ENCODE results near the gene FBXW7.

The FBXW7 gene

GRCh38 chr4:152348670-152349069, 187.2 kb downstream of the FBXW7 start:
- no peak for TF ChIP-seq Cebpa-rat (IDR thresholded peaks at IDR 0.05)
- Histone ChIP-seq H3K9ac (peak overlapping the region in 4 of 11 experiments; percentile 29 to 80 (median 50); a peak in 6 of 22 replicates), H3K36me3 (peaks cover 17 to 37% (median 34%) of the 10 kb centered on the region in 11 experiments; a peak in 21 of 22 replicates), H3K27me3 (no peaks in the 10 kb centered on the region), H3K4me2 (peak overlapping the region in 10 of 11 experiments; percentile 16 to 72 (median 49); a peak in 15 of 22 replicates), H3K4me3 (peak overlapping the region in 5 of 10 experiments; percentile 44 to 70 (median 64); a peak in 9 of 20 replicates), H3K9me3 (replicated peaks in 1 of 11) (no peaks in the 10 kb centered on the region), H3K4me1 (peaks cover 11 to 70% (median 41%) of the 10 kb centered on the region in 10 experiments), H3K27ac (peak overlapping the region in 7 of 11 experiments; percentile 4 to 76 (median 30); a peak in 7 of 22 replicates), H4K20me1 (peaks cover 0 to 21% (median 0%) of the 10 kb centered on the region in 11 experiments; a peak in 4 of 22 replicates)

GRCh38 chr4:152346979-152347378, 188.9 kb downstream of the FBXW7 start:
- Histone ChIP-seq H3K9ac (peak overlapping the region in 2 of 11 experiments; percentile 25 to 36; a peak in 3 of 22 replicates), H4K20me1 (peaks cover 0 to 15% (median 0%) of the 10 kb centered on the region in 11 experiments; a peak in 4 of 22 replicates), H3K4me1 (peaks cover 4 to 57% (median 24%) of the 10 kb centered on the region in 10 experiments; a peak in 17 of 20 replicates), H3K27me3 (no peaks in the 10 kb centered on the region), H3K4me3 (peak overlapping the region in 5 of 10 experiments; percentile 0 to 64 (median 24); a peak in 4 of 20 replicates), H3K27ac (0 out of 22 replicates have a peak overlapping the region, but pooled peaks of 3 of the 11 experiments have one; percentile 4 to 16 (median 8)), H3K36me3 (peaks cover 17 to 54% (median 47%) of the 10 kb centered on the region in 11 experiments; a peak in 21 of 22 replicates), H3K9me3 (replicated peaks in 1 of 11) (no peaks in the 10 kb centered on the region), H3K4me2 (peak overlapping the region in 9 of 11 experiments; percentile 15 to 72 (median 48); a peak in 16 of 22 replicates)
- no peak for TF ChIP-seq Cebpa-rat (IDR thresholded peaks at IDR 0.05)

GRCh38 chr4:152346526-152346925, 189.4 kb downstream of the FBXW7 start:
- Histone ChIP-seq H3K4me3 (peak overlapping the region in 4 of 10 experiments; percentile 12 to 64 (median 34); a peak in 4 of 20 replicates), H3K36me3 (peaks cover 18 to 59% (median 51%) of the 10 kb centered on the region in 11 experiments; a peak in 21 of 22 replicates), H4K20me1 (peaks cover 0 to 11% (median 0%) of the 10 kb centered on the region in 11 experiments; a peak in 3 of 22 replicates), H3K9me3 (replicated peaks in 1 of 11) (no peaks in the 10 kb centered on the region), H3K4me1 (peaks cover 4 to 52% (median 20%) of the 10 kb centered on the region in 10 experiments; a peak in 17 of 20 replicates), H3K4me2 (peak overlapping the region in 9 of 11 experiments; percentile 15 to 72 (median 48); a peak in 16 of 22 replicates), H3K27me3 (no peaks in the 10 kb centered on the region), H3K27ac (0 out of 22 replicates have a peak overlapping the region, but pooled peaks of 2 of the 11 experiments have one; percentile 4 to 16), H3K9ac (peak overlapping the region in 1 of 11 experiments; percentile 36; a peak in 2 of 22 replicates)
- no peak for TF ChIP-seq Cebpa-rat (IDR thresholded peaks at IDR 0.05)

- Histone ChIP-seq H3K9ac (no peak overlapping the region), H3K27ac (no peak overlapping the region), H3K4me2 (no peak overlapping the region; a peak in 1 of 22 replicates), H3K4me1 (peaks cover 0 to 27% (median 10%) of the 10 kb centered on the region in 10 experiments; a peak in 13 of 20 replicates), H3K36me3 (peaks cover 34 to 84% (median 74%) of the 10 kb centered on the region in 11 experiments), H3K9me3 (replicated peaks in 1 of 11) (no peaks in the 10 kb centered on the region), H3K27me3 (no peaks in the 10 kb centered on the region), H3K4me3 (no peak overlapping the region), H4K20me1 (no peaks in the 10 kb centered on the region; a peak in 1 of 22 replicates)
- TF ChIP-seq Cebpa-rat (IDR thresholded peaks at IDR 0.05): no peak
Measured at GRCh38 chr4:152344001-152344400, 191.9 kb downstream of the FBXW7 start.

- no peaks in the 10 kb centered on the region for H3K9me3 ChIP-seq (replicated peaks in 1 of 11)
- no peak overlapping the region for H3K4me3 ChIP-seq
- no peak overlapping the region for H3K4me2 ChIP-seq
- H3K36me3 ChIP-seq: peaks cover 46 to 99% (median 85%) of the 10 kb centered on the region in 11 experiments
- peaks cover 0 to 22% (median 9%) of the 10 kb centered on the region in 10 experiments; a peak in 10 of 20 replicates for H3K4me1 ChIP-seq
- no peak overlapping the region for H3K9ac ChIP-seq
- H4K20me1 ChIP-seq: no peaks in the 10 kb centered on the region; a peak in 1 of 22 replicates
- no peak overlapping the region for H3K27ac ChIP-seq
- H3K27me3 ChIP-seq: no peaks in the 10 kb centered on the region
- TF ChIP-seq Cebpa-rat (IDR thresholded peaks at IDR 0.05): no peak
Measured at GRCh38 chr4:152342293-152342692, 193.6 kb downstream of the FBXW7 start.

- Histone ChIP-seq H3K27me3 (no peaks in the 10 kb centered on the region), H3K9ac (no peak overlapping the region), H3K27ac (no peak overlapping the region), H4K20me1 (no peaks in the 10 kb centered on the region; a peak in 1 of 22 replicates), H3K4me1 (peaks cover 0 to 9% (median 0%) of the 10 kb centered on the region in 10 experiments; a peak in 1 of 20 replicates), H3K4me3 (no peak overlapping the region), H3K4me2 (no peak overlapping the region), H3K9me3 (replicated peaks in 1 of 11) (no peaks in the 10 kb centered on the region), H3K36me3 (peaks cover 37 to 99% (median 81%) of the 10 kb centered on the region in 11 experiments)
- TF ChIP-seq Cebpa-rat (IDR thresholded peaks at IDR 0.05): no peak
Measured at GRCh38 chr4:152340818-152341217, 195.1 kb downstream of the FBXW7 start.

- Histone ChIP-seq H3K4me2 (no peak overlapping the region), H3K36me3 (peaks cover 35 to 99% (median 81%) of the 10 kb centered on the region in 11 experiments), H3K27ac (no peak overlapping the region), H3K4me3 (no peak overlapping the region), H3K27me3 (no peaks in the 10 kb centered on the region), H3K9ac (no peak overlapping the region), H3K4me1 (peaks cover 0 to 9% (median 0%) of the 10 kb centered on the region in 10 experiments; a peak in 2 of 20 replicates), H3K9me3 (replicated peaks in 1 of 11) (no peaks in the 10 kb centered on the region), H4K20me1 (no peaks in the 10 kb centered on the region; a peak in 1 of 22 replicates)
- no peak for TF ChIP-seq Cebpa-rat (IDR thresholded peaks at IDR 0.05)
Measured at GRCh38 chr4:152339576-152339975, 196.3 kb downstream of the FBXW7 start.

GRCh38 chr4:152334931-152335330, 201.0 kb downstream of the FBXW7 start:
- Histone ChIP-seq H3K4me3 (no peak overlapping the region), H3K9me3 (replicated peaks in 1 of 11) (no peaks in the 10 kb centered on the region), H3K4me1 (peaks cover 0 to 9% (median 0%) of the 10 kb centered on the region in 10 experiments; a peak in 1 of 20 replicates), H4K20me1 (no peaks in the 10 kb centered on the region; a peak in 3 of 22 replicates), H3K27ac (no peak overlapping the region), H3K9ac (no peak overlapping the region), H3K27me3 (no peaks in the 10 kb centered on the region), H3K4me2 (no peak overlapping the region), H3K36me3 (peaks cover 59 to 99% (median 82%) of the 10 kb centered on the region in 11 experiments)
- TF ChIP-seq Cebpa-rat (IDR thresholded peaks at IDR 0.05): no peak

GRCh38 chr4:152331042-152331441, 204.8 kb downstream of the FBXW7 start:
- H4K20me1 ChIP-seq: no peaks in the 10 kb centered on the region; a peak in 2 of 22 replicates

More at GRCh38 chr4:152331042-152331441, 204.8 kb downstream of the FBXW7 start:
- no peaks in the 10 kb centered on the region for H3K9me3 ChIP-seq (replicated peaks in 1 of 11)
- no peak overlapping the region for H3K4me3 ChIP-seq
- TF ChIP-seq Cebpa-rat (IDR thresholded peaks at IDR 0.05): no peak
- H3K27me3 ChIP-seq: no peaks in the 10 kb centered on the region
- H3K36me3 ChIP-seq: peaks cover 77 to 100% (median 95%) of the 10 kb centered on the region in 11 experiments
- H3K4me1 ChIP-seq: peaks cover 0 to 21% (median 8%) of the 10 kb centered on the region in 10 experiments; a peak in 12 of 20 replicates
- H3K4me2 ChIP-seq: no peak overlapping the region
- H3K9ac ChIP-seq: no peak overlapping the region
- no peak overlapping the region for H3K27ac ChIP-seq
